ENCODE data around the gene RNF14.
"Not testable (repeated sequence)": the region's sequence is repeated elsewhere in the genome, so short reads cannot be mapped to it uniquely, and the experiment has no call there.

Gene RNF14

GRCh38 chr5:142036918-142037317 is 68.0 kb downstream of the RNF14 start:
- no peak overlapping the region for H3K4me3 ChIP-seq (ENCODE audit: low read length)
- no peak for TF ChIP-seq CTCF (conservative IDR thresholded peaks at IDR 0.05; ENCODE audit: low read depth, low read length)
- DNase-seq (ENCODE audit: low read depth): no peak

- H3K4me3 ChIP-seq (ENCODE audit: low read length); DNase-seq (ENCODE audit: low read depth): not testable (repeated sequence)
Observed at GRCh38 chr5:142037599-142037998, 68.7 kb downstream of the RNF14 start.

GRCh38 chr5:142038735-142039134 is 69.8 kb downstream of the RNF14 start:
- no peak overlapping the region for H3K4me3 ChIP-seq (ENCODE audit: low read length)
- TF ChIP-seq CTCF (conservative IDR thresholded peaks at IDR 0.05; ENCODE audit: low read depth, low read length): no peak
- DNase-seq (ENCODE audit: low read depth): no peak
